CD4-positive, CD25-positive, alpha-beta regulatory T cell (primary cell): ENCODE data around the gene CHRNA10. TPM values are rescaled to one million over a fixed set of nuclear protein-coding genes. Genes with fewer than 3 reads are reported as not detected.

Experiments used
- ATAC-seq, 2 donors: fragments of 150-1000 bp; cut with Tn5 transposase; one replicate each; pipeline ENCODE4 v1.10.0; 2021; ENCODE audit warnings: low read depth in 2 of 2, moderate number of reproducible peaks in 2 of 2, moderate library complexity in 1 of 2
- DNase-seq, 3 donors: peaks; one replicate each; pipeline versions ENCODE4 v3.0.0 to v3.0.0-alpha.2; 2012 to 2022; ENCODE audit warnings: mixed read lengths in 1 of 3
- H3K27ac ChIP-seq: one replicate; pipeline ENCODE4 v1.7.0; 2013; ENCODE audit warnings: mild to moderate bottlenecking, low read length; ENCODE audit not compliant: insufficient read depth, poor library complexity, severe bottlenecking
- H3K27me3 ChIP-seq: one replicate; pipeline ENCODE4 v1.7.0; 2013; ENCODE audit warnings: low read length; ENCODE audit not compliant: control insufficient read depth, insufficient read depth
- H3K36me3 ChIP-seq: one replicate; pipeline ENCODE4 v1.7.0; 2013; ENCODE audit warnings: mild to moderate bottlenecking, low read length, moderate library complexity; ENCODE audit not compliant: control insufficient read depth, insufficient read depth
- H3K4me1 ChIP-seq: 2 replicates; pipeline ENCODE4 v1.7.0; 2013; ENCODE audit warnings: mild to moderate bottlenecking, low read length; ENCODE audit not compliant: insufficient read depth, control insufficient read depth, poor library complexity, severe bottlenecking
- H3K4me3 ChIP-seq: one replicate; pipeline ENCODE4 v1.7.0; 2013; ENCODE audit warnings: low read depth, mild to moderate bottlenecking, low read length, moderate library complexity
- H3K9me3 ChIP-seq, 2 experiments: 1 replicate in 1 of 2; 2 replicates in 1 of 2; pipeline ENCODE4 v1.7.0; 2013; ENCODE audit warnings: low read length in 2 of 2, mild to moderate bottlenecking in 1 of 2, moderate library complexity in 1 of 2; ENCODE audit not compliant: control insufficient read depth in 2 of 2
- H3K27ac Mint-ChIP-seq, 3 donors: one replicate each; pipeline ENCODE4 v1.8.0; 2020 to 2022; ENCODE audit warnings: mild to moderate bottlenecking in 3 of 3, mixed read lengths in 3 of 3, moderate library complexity in 2 of 3
- H3K27me3 Mint-ChIP-seq: one replicate; pipeline ENCODE4 v1.8.0; 2022; ENCODE audit warnings: mild to moderate bottlenecking, mixed read lengths
- H3K36me3 Mint-ChIP-seq: one replicate; pipeline ENCODE4 v1.8.0; 2020; ENCODE audit warnings: mixed read lengths
- H3K4me1 Mint-ChIP-seq, 4 donors: one replicate each; pipeline ENCODE4 v1.8.0; 2020 to 2022; ENCODE audit warnings: mixed read lengths in 4 of 4, mild to moderate bottlenecking in 1 of 4
- H3K4me3 Mint-ChIP-seq, 4 donors: one replicate each; pipeline ENCODE4 v1.8.0; 2020 to 2022; ENCODE audit warnings: mild to moderate bottlenecking in 4 of 4, mixed read lengths in 4 of 4, moderate library complexity in 3 of 4
- H3K9me3 Mint-ChIP-seq, 7 donors: one replicate each; pipeline ENCODE4 v1.8.0; 2020 to 2022; ENCODE audit warnings: mixed read lengths in 7 of 7, mild to moderate bottlenecking in 3 of 7, moderate library complexity in 2 of 7
- polyA plus RNA-seq, 4 donors: library from polyadenylated mRNA; unstranded; fragments of 300-500 nt; fragmentation: Illumina TruSeq; gene quantifications; one replicate each; pipeline ENCODE4 v1.2.3, GENCODE V29; 2021
- total RNA-seq: library from RNA; stranded (reverse); gene quantifications from one replicate; pipeline ENCODE4 v1.2.3, GENCODE V29; 2022

Gene CHRNA10
- total and polyA plus RNA-seq, 5 donors from 2014 or later, result 0.21 to 1.4 (median 0.40) TPM; not detected in 2

- peak overlapping the region in 1 of 3 donors; percentile 64 for H3K27ac Mint-ChIP-seq
These were observed 44.8 kb downstream of the CHRNA10 start for GRCh38 chr11:3626250-3626960.

GRCh38 chr11:3623767-3624458 lies 47.3 kb downstream of the CHRNA10 start:
- no peak for DNase-seq
- Mint-ChIP-seq H3K4me1 (peaks cover 0 to 5% (median 2%) of the 10 kb centered on the region in 4 donors), H3K27ac (no peak overlapping the region), H3K27me3 (no peaks in the 10 kb centered on the region), H3K4me3 (no peak overlapping the region), H3K9me3 (peaks cover 0 to 1% (median 0%) of the 10 kb centered on the region in 7 donors), H3K36me3 (no peaks in the 10 kb centered on the region)
- H3K27me3 ChIP-seq, result no peaks in the 10 kb centered on the region
- no peaks in the 10 kb centered on the region for H3K9me3 ChIP-seq
- H3K36me3 ChIP-seq, result no peaks in the 10 kb centered on the region
- no peak overlapping the region for H3K27ac ChIP-seq
- no peak for ATAC-seq
- no peaks in the 10 kb centered on the region for H3K4me1 ChIP-seq
- H3K4me3 ChIP-seq, result no peak overlapping the region

More at GRCh38 chr11:3626250-3626960, 44.8 kb downstream of the CHRNA10 start:
- Histone ChIP-seq H3K27ac (no peak overlapping the region), H3K27me3 (no peaks in the 10 kb centered on the region), H3K4me1 (no peaks in the 10 kb centered on the region), H3K36me3 (no peaks in the 10 kb centered on the region), H3K4me3 (no peak overlapping the region), H3K9me3 (no peaks in the 10 kb centered on the region)
- no peak for ATAC-seq
- Mint-ChIP-seq H3K27me3 (no peaks in the 10 kb centered on the region), H3K4me1 (peaks cover 0 to 5% (median 4%) of the 10 kb centered on the region in 4 donors), H3K36me3 (no peaks in the 10 kb centered on the region), H3K9me3 (peaks cover 0 to 1% (median 0%) of the 10 kb centered on the region in 7 donors), H3K4me3 (no peak overlapping the region)
- DNase-seq, result no peak

- Mint-ChIP-seq H3K4me3 (no peak overlapping the region), H3K27me3 (no peaks in the 10 kb centered on the region), H3K4me1 (peaks cover 0 to 5% (median 2%) of the 10 kb centered on the region in 4 donors), H3K9me3 (no peaks in the 10 kb centered on the region), H3K27ac (no peak overlapping the region), H3K36me3 (no peaks in the 10 kb centered on the region)
- H3K4me1 ChIP-seq, result no peaks in the 10 kb centered on the region
- H3K27me3 ChIP-seq, result no peaks in the 10 kb centered on the region
- no peaks in the 10 kb centered on the region for H3K9me3 ChIP-seq
- no peak overlapping the region for H3K27ac ChIP-seq
- DNase-seq (no peak), ATAC-seq (no peak)
- no peaks in the 10 kb centered on the region for H3K36me3 ChIP-seq
- H3K4me3 ChIP-seq, result no peak overlapping the region
These were observed 48.1 kb downstream of the CHRNA10 start for GRCh38 chr11:3623121-3623520.

GRCh38 chr11:3622521-3622920 lies 48.7 kb downstream of the CHRNA10 start:
- H3K27ac Mint-ChIP-seq, result no peak overlapping the region
- H3K9me3 Mint-ChIP-seq, result no peaks in the 10 kb centered on the region
- Histone ChIP-seq H3K9me3 (no peaks in the 10 kb centered on the region), H3K4me1 (no peaks in the 10 kb centered on the region), H3K4me3 (no peak overlapping the region), H3K36me3 (no peaks in the 10 kb centered on the region), H3K27me3 (no peaks in the 10 kb centered on the region), H3K27ac (no peak overlapping the region)
- no peak for ATAC-seq
- H3K4me3 Mint-ChIP-seq, result no peak overlapping the region
- H3K27me3 Mint-ChIP-seq, result no peaks in the 10 kb centered on the region
- H3K36me3 Mint-ChIP-seq, result no peaks in the 10 kb centered on the region
- no peak for DNase-seq
- peaks cover 0 to 5% (median 2%) of the 10 kb centered on the region in 4 donors for H3K4me1 Mint-ChIP-seq

- DNase-seq (no peak), ATAC-seq (no peak)
- H3K36me3 ChIP-seq, result no peaks in the 10 kb centered on the region
- Mint-ChIP-seq H3K9me3 (no peaks in the 10 kb centered on the region), H3K36me3 (no peaks in the 10 kb centered on the region), H3K4me3 (no peak overlapping the region), H3K27ac (peak overlapping the region in 1 of 3 donors; percentile 43), H3K27me3 (no peaks in the 10 kb centered on the region), H3K4me1 (peaks cover 0 to 9% (median 4%) of the 10 kb centered on the region in 4 donors)
- peaks cover 3% of the 10 kb centered on the region for H3K4me1 ChIP-seq
- H3K27ac ChIP-seq, result no peak overlapping the region
- H3K27me3 ChIP-seq, result no peaks in the 10 kb centered on the region
- no peaks in the 10 kb centered on the region for H3K9me3 ChIP-seq
- H3K4me3 ChIP-seq, result no peak overlapping the region
These were observed 53.2 kb downstream of the CHRNA10 start for GRCh38 chr11:3617990-3618389.

- H3K36me3 Mint-ChIP-seq, result no peaks in the 10 kb centered on the region
- no peak overlapping the region for H3K27ac Mint-ChIP-seq
- H3K27me3 ChIP-seq, result no peaks in the 10 kb centered on the region
- H3K4me3 ChIP-seq, result no peak overlapping the region
- H3K36me3 ChIP-seq, result no peaks in the 10 kb centered on the region
- no peaks in the 10 kb centered on the region for H3K27me3 Mint-ChIP-seq
- H3K4me1 ChIP-seq, result peaks cover 3% of the 10 kb centered on the region
- H3K9me3 ChIP-seq, result peaks cover 3 to 5% of the 10 kb centered on the region in 2 experiments
- H3K27ac ChIP-seq, result no peak overlapping the region
- H3K4me3 Mint-ChIP-seq, result no peak overlapping the region
- no peak for DNase-seq
- H3K9me3 Mint-ChIP-seq, result peaks cover 0 to 5% (median 0%) of the 10 kb centered on the region in 7 donors
- H3K4me1 Mint-ChIP-seq, result peaks cover 0 to 9% (median 4%) of the 10 kb centered on the region in 4 donors
- ATAC-seq, result no peak
These were observed 54.3 kb downstream of the CHRNA10 start for GRCh38 chr11:3616721-3617460.

- DNase-seq, result no peak
- Mint-ChIP-seq H3K4me1 (peaks cover 0 to 9% (median 4%) of the 10 kb centered on the region in 4 donors), H3K4me3 (no peak overlapping the region), H3K36me3 (no peaks in the 10 kb centered on the region), H3K27ac (peak overlapping the region in 1 of 3 donors; percentile 26), H3K27me3 (no peaks in the 10 kb centered on the region), H3K9me3 (peaks cover 0 to 7% (median 0%) of the 10 kb centered on the region in 7 donors)
- peaks cover 5% of the 10 kb centered on the region in 2 experiments for H3K9me3 ChIP-seq
- ATAC-seq, result no peak
- no peak overlapping the region for H3K4me3 ChIP-seq
- no peaks in the 10 kb centered on the region for H3K36me3 ChIP-seq
- H3K27me3 ChIP-seq, result no peaks in the 10 kb centered on the region
- no peak overlapping the region for H3K27ac ChIP-seq
- peaks cover 3% of the 10 kb centered on the region for H3K4me1 ChIP-seq
These were observed 55.2 kb downstream of the CHRNA10 start for GRCh38 chr11:3615998-3616397.
